PC-3 (cell line): Measurements from ENCODE around the gene MINK1. TPM values are rescaled to one million over a fixed set of nuclear protein-coding genes. Genes with fewer than 3 reads are reported as not detected.

Source experiments
- ATAC-seq: fragments of 200-7000 bp; cut with Tn5 transposase; 2 replicates; pipeline ENCODE4 v1.9.1; 2020; ENCODE audit warnings: mild to moderate bottlenecking, moderate library complexity
- Bru-seq: library from RNA; stranded (reverse); fragments of 400-500 nt; gene quantifications from one replicate; lab custom pipeline; 2021; lab: Mats Ljungman, UMichigan
- BruChase-seq, 2 experiments: library from RNA; stranded (reverse); fragments of 400-500 nt; gene quantifications; one replicate each; lab custom pipeline; 2021; lab: Mats Ljungman, UMichigan
- BruUV-seq: library from RNA; stranded (reverse); fragments of 400-500 nt; replicated peaks from 2 replicates; lab custom pipeline; 2021; lab: Mats Ljungman, UMichigan
- CTCF ChIA-PET: fragments of 300-600 bp; sonication (Branson Sonifier 250); formaldehyde crosslinking; loops from one replicate; lab custom pipeline; 2022; ENCODE audit warnings: antibody characterized with exemption; lab: Charles Lee
- POLR2A ChIA-PET: fragments of 300-600 bp; sonication (Branson Sonifier 250); formaldehyde crosslinking; loops from one replicate; lab custom pipeline; 2022; ENCODE audit warnings: antibody characterized with exemption; ENCODE audit not compliant: unreplicated experiment; lab: Charles Lee
- DNase-seq: peaks from one replicate; pipeline ENCODE4 v3.0.0-alpha.2; 2015
- H2AFZ ChIP-seq: fragments of 300-600 bp; sonication (generic); 2 replicates; pipeline ENCODE4 v1.6.0; 2016; ENCODE audit warnings: antibody characterized with exemption, low read length
- H3F3A ChIP-seq: fragments of 300-600 bp; sonication (generic); one replicate; pipeline ENCODE4 v1.6.0; 2017; ENCODE audit warnings: antibody characterized with exemption, low read length, control low read depth, mild to moderate bottlenecking; ENCODE audit not compliant: unreplicated experiment
- H3K27ac ChIP-seq: fragments of 300-600 bp; sonication (generic); 2 replicates; pipeline ENCODE4 v1.5.1; 2016; ENCODE audit warnings: mild to moderate bottlenecking, low read length
- H3K27me3 ChIP-seq: fragments of 300-600 bp; sonication (generic); 2 replicates; pipeline ENCODE4 v1.6.1; 2016; ENCODE audit warnings: low read length, mixed read lengths
- H3K36me3 ChIP-seq: fragments of 300-600 bp; sonication (generic); 2 replicates; pipeline ENCODE4 v1.6.1; 2016; ENCODE audit warnings: low read depth, mixed run types, low read length, mixed read lengths
- H3K4me1 ChIP-seq: fragments of 300-600 bp; sonication (generic); 2 replicates; pipeline ENCODE4 v1.5.1; 2016; ENCODE audit warnings: low read length; ENCODE audit not compliant: insufficient read depth
- H3K4me2 ChIP-seq: fragments of 300-600 bp; sonication (generic); 2 replicates; pipeline ENCODE4 v1.6.0; 2016; ENCODE audit warnings: low read length
- H3K4me3 ChIP-seq: fragments of 300-600 bp; sonication (generic); 2 replicates; pipeline ENCODE4 v1.5.1; 2016; ENCODE audit warnings: mild to moderate bottlenecking, low read length, mixed read lengths
- H3K79me2 ChIP-seq: fragments of 300-600 bp; sonication (generic); 2 replicates; pipeline ENCODE4 v1.6.1; 2017; ENCODE audit warnings: low read length, mixed read lengths
- H3K9ac ChIP-seq: fragments of 300-600 bp; sonication (generic); 2 replicates; pipeline ENCODE4 v1.6.0; 2016; ENCODE audit warnings: mild to moderate bottlenecking, low read length
- H3K9me2 ChIP-seq: fragments of 300-600 bp; sonication (generic); replicated peaks from 2 replicates; pipeline ENCODE4 v1.6.1; 2016; ENCODE audit warnings: mixed run types, low read length, mixed read lengths
- H3K9me3 ChIP-seq: fragments of 300-600 bp; sonication (generic); 2 replicates; pipeline ENCODE4 v1.6.1; 2016; ENCODE audit warnings: low read length, mixed read lengths
- H4K20me1 ChIP-seq: fragments of 300-600 bp; sonication (generic); 2 replicates; pipeline ENCODE4 v1.6.1; 2016; ENCODE audit warnings: low read length, mixed read lengths
- CTCF ChIP-seq: fragments of 300-600 bp; sonication (generic); conservative IDR thresholded peaks from 2 replicates; pipeline ENCODE4 v1.5.1; 2017; ENCODE audit warnings: antibody characterized with exemption, low read depth, mild to moderate bottlenecking, low read length
- EZH2 ChIP-seq: fragments of 300-600 bp; sonication (generic); IDR thresholded peaks from one replicate; pipeline ENCODE4 v1.6.1; 2017; ENCODE audit warnings: antibody characterized with exemption, mild to moderate bottlenecking, low read length; ENCODE audit not compliant: unreplicated experiment
- EZH2phosphoT487 ChIP-seq: fragments of 300-600 bp; sonication (generic); IDR thresholded peaks from 2 replicates; pipeline ENCODE4 v1.6.1; 2018; ENCODE audit warnings: mild to moderate bottlenecking, antibody characterized with exemption, low read length, borderline replicate concordance
- intact Hi-C: fragments of 100-400 bp; cut with micrococcal nuclease; formaldehyde crosslinking; loops from 2 replicates; pipeline ENCODE4 v1.9.0; 2023
- long read RNA-seq: library from polyadenylated mRNA; unstranded; transcript quantifications from one replicate; pipeline ENCODE4 v2.0.0, GENCODE V29; 2021; ENCODE audit not compliant: unreplicated experiment
- total RNA-seq: library from RNA; depleted of rRNA; stranded (reverse); fragments of >200 nt; gene quantifications from 2 replicates; pipeline ENCODE4 v1.2.3, GENCODE V29; 2014; rRNA removed

Gene MINK1
- 44.5 and 64.8 TPM in 2 replicates for total RNA-seq
- Bru-seq, nascent RNA: percentile 75 among the genes with signal in this experiment
- BruChase-seq, experiment 1, labeled RNA remaining after a 6-hour chase: percentile 82 among the genes with signal in this experiment
- percentile 74 among the genes with signal in this experiment for BruChase-seq, experiment 2, labeled RNA remaining after a 2-hour chase
- long read RNA-seq, full-length matches to known transcripts: 1 of 92 reads
- long read RNA-seq, partial matches to known transcripts: 56 of 92 reads
- long read RNA-seq, other reads (novel, unspliced or antisense): 35 of 92 reads

DNA sequence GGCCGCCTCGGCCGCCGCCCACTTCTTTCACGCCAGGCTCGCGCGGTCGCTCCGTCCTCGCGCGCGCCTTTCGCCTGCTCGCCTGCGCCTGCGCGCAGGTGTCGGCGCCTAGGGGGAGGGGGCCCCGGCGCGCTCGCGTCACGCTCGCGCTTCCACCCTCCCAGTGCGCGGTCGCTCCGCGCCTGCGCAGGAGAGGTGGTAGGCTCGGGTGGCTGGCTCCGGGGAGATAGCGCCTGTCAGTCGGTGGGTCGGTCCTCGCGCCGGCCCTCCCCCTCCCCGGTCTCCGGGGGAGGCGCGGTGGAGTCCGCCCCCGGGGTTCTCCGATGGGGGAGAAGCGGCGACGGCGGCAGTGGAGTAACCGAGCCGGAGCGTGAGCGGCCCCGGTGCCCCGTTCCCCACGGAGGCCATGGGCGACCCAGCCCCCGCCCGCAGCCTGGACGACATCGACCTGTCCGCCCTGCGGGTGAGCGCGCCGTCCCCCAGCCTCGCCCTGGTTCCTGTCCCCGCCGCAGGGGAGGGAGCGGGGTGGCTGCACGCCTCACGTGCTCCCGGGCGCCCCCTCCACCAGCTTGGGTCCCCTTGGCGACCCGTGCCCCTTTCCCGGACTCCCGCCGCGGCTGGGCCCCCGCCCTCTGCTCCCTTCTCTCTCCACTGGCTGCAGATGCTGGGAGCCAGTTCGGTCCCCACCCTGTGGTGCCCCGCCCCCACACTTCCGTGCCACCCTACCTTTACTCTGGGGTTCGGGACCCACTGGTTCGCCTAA is at the start of gene MINK1:
MINK1 (plus strand) TSS at position 163 of the 763 bp plus-strand sequence; CDS start at position 407, 244 bp downstream.
- peak within 1 kb of the TSS; percentile 97 for H3K4me3 ChIP-seq
- peak; percentile 95 for DNase-seq
- peak within 1 kb of the TSS; percentile 63; the same call in 1 of the 2 replicates for H2AFZ ChIP-seq
- H4K20me1 ChIP-seq: no peaks in the 10 kb centered on the region
- ATAC-seq: peak; percentile 83
- peaks cover 6% of the 10 kb centered on the region for H3K36me3 ChIP-seq
- H3K4me2 ChIP-seq: peak within 1 kb of the TSS; percentile 100
- peak within 1 kb of the TSS; percentile 60 for H3K27ac ChIP-seq
- ChIA-PET CTCF (no interaction called here), POLR2A (interaction anchor here (0.6 kb wide), 1 partner anchor 65 kb away, joined by 6 read pairs; no protein-coding TSS in a partner anchor)
- intact Hi-C loops: loop anchor here (1.0 to 10.0 kb wide), 2 partner anchors 26 to 51 kb away; partner anchors contain the start of gene PLD2
- peak within 1 kb of the TSS; percentile 93 for H3K9ac ChIP-seq
- no TSS peak for BruUV-seq
- TF ChIP-seq CTCF: no peak
- TF ChIP-seq EZH2phosphoT487: no peak
- no peak for TF ChIP-seq EZH2
- peaks cover 51% of the 10 kb centered on the region for H3K79me2 ChIP-seq
- no peaks in the 10 kb centered on the region for H3K9me2 ChIP-seq
- H3K9me3 ChIP-seq: no peaks in the 10 kb centered on the region
- H3F3A ChIP-seq: no peaks in the 10 kb centered on the region
- H3K27me3 ChIP-seq: no peaks in the 10 kb centered on the region
- H3K4me1 ChIP-seq: peaks cover 24% of the 10 kb centered on the region

DNA sequence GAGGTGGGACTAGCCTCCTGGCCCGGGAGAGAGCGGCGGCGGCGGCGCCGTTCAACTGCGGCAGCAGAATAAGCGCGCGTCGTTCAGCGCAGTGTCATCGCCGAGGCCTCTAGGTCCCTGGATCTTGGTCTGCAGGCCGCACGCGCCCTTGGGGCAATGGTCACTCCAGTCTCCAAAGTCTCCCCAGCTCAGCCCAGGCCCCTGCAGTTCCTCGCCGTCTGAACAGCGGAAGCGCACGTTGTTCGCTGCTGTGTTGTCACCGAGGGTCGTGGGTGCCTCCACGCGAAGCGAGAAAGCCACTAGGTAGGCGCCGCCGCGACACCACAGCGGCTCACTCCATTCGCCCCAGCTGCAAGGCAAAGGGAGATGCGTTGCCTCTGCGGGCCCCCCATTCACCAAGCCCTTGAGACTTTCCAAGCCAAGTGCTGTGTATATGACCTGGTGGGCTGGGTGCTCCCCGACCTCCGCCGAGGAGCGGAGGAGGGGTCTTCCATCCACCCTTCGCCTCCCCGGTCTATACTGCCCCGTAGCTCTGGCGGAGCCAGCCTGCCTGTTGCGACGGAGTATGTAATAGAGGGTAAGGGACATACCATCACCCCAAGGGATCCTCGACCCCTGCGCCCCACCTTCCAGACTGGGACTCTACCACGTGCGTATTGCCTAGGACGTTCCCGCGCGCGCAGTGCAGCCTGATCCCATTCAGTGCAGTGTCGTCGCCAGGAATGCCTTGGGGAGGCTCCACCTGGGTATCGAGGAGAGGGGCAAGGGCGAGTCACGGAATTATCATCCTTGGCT is 47.6 kb upstream of the MINK1 start:
- POLR2A ChIA-PET: no interaction called here
- Histone ChIP-seq H4K20me1 (no peaks in the 10 kb centered on the region), H3K79me2 (peaks cover 8% of the 10 kb centered on the region), H3K36me3 (no peaks in the 10 kb centered on the region), H3K27ac (no peak overlapping the region), H3K27me3 (no peaks in the 10 kb centered on the region), H2AFZ (peak overlapping the region; percentile 55), H3K9me2 (no peaks in the 10 kb centered on the region), H3K9me3 (no peaks in the 10 kb centered on the region), H3F3A (no peaks in the 10 kb centered on the region), H3K4me3 (peak overlapping the region; percentile 39), H3K4me1 (peaks cover 12% of the 10 kb centered on the region), H3K4me2 (peak overlapping the region; percentile 83), H3K9ac (no peak overlapping the region)
- no peak for DNase-seq
- intact Hi-C loops: loop anchor here (2.0 kb wide), 1 partner anchor 55 kb away; the partner anchor contains the start of gene MED11
- no TSS peak for BruUV-seq
- no peak for ATAC-seq
- no peak for TF ChIP-seq EZH2phosphoT487
- no peak for TF ChIP-seq CTCF
- no peak for TF ChIP-seq EZH2
- CTCF ChIA-PET: no interaction called here
